GM12878 (cell line): ENCODE data around the gene ROCK2. TPM values are rescaled to one million over a fixed set of nuclear protein-coding genes. Genes with fewer than 3 reads are reported as not detected.

Experiments
- ATAC-seq: fragments of 200-7000 bp; cut with Tn5 transposase; 3 replicates; pipeline ENCODE4 v1.9.1; 2020; ENCODE audit warnings: mild to moderate bottlenecking, moderate library complexity
- BruUV-seq: library from RNA; stranded (reverse); fragments of 400-500 nt; replicated peaks from 2 replicates; lab custom pipeline; 2021; lab: Mats Ljungman, UMichigan
- CTCF ChIA-PET: fragments of 300-600 bp; sonication (Branson Sonifier 250); formaldehyde crosslinking; extraction: SDS; loops from one replicate; lab custom pipeline; 2021; ENCODE audit warnings: inconsistent platforms; lab: Yijun Ruan, JAX
- POLR2A ChIA-PET: fragments of 350-600 bp; formaldehyde crosslinking; extraction: SDS; loops from one replicate; lab custom pipeline; 2021; ENCODE audit warnings: inconsistent platforms; lab: Charles Lee
- RAD21 ChIA-PET: fragments of 300-600 bp; sonication (Branson Sonifier 250); formaldehyde crosslinking; loops from one replicate; lab custom pipeline; 2023; ENCODE audit warnings: antibody characterized with exemption; ENCODE audit not compliant: unreplicated experiment; lab: Charles Lee
- SMC1A ChIA-PET: fragments of 300-600 bp; sonication (Branson Sonifier 250); formaldehyde crosslinking; loops from one replicate; lab custom pipeline; 2023; ENCODE audit not compliant: unreplicated experiment, uncharacterized antibody; lab: Charles Lee
- DNase-seq: peaks from one replicate; pipeline ENCODE4 v3.0.0-alpha.2; 2011; ENCODE audit warnings: low read depth, low spot score
- FAIRE-seq: peaks from 3 replicates; lab custom pipeline; 2011; peaks lifted over from hg19 to GRCh38; lab: Jason Lieb, UNC
- H2AFZ ChIP-seq: 2 replicates; pipeline ENCODE4 v1.6.0; 2011; ENCODE audit warnings: low read depth, low read length, control low read depth; ENCODE audit not compliant: control insufficient read depth
- H3K27ac ChIP-seq: 2 replicates; pipeline ENCODE4 v1.5.1; 2011; ENCODE audit warnings: control low read depth; ENCODE audit not compliant: control insufficient read depth, insufficient read depth
- H3K27me3 ChIP-seq, 2 experiments: replicated peaks in 1 of 2; 2 replicates each; pipeline versions ENCODE4 v1.6.0 to v1.6.1; 2011; ENCODE audit warnings: low read length in 1 of 2; ENCODE audit not compliant: control insufficient read depth in 2 of 2, insufficient read depth in 2 of 2
- H3K36me3 ChIP-seq, 2 experiments: 2 replicates each; pipeline ENCODE4 v1.5.1; 2011; ENCODE audit warnings: low read length in 1 of 2; ENCODE audit not compliant: control insufficient read depth in 2 of 2, insufficient read depth in 2 of 2
- H3K4me1 ChIP-seq: 2 replicates; pipeline ENCODE4 v1.6.1; 2011; ENCODE audit warnings: mild to moderate bottlenecking, low read length, moderate library complexity, mixed read lengths; ENCODE audit not compliant: control insufficient read depth, insufficient read depth
- H3K4me2 ChIP-seq: 2 replicates; pipeline ENCODE4 v1.6.0; 2011; ENCODE audit warnings: control low read depth; ENCODE audit not compliant: control insufficient read depth, insufficient read depth
- H3K4me3 ChIP-seq: fragments of 200-600 bp; sonication (generic); 2 replicates; pipeline ENCODE4 v1.5.1; 2016
- H3K79me2 ChIP-seq: 2 replicates; pipeline ENCODE4 v1.6.0; 2011; ENCODE audit warnings: low read length; ENCODE audit not compliant: control insufficient read depth, insufficient read depth
- H3K9ac ChIP-seq: 2 replicates; pipeline ENCODE4 v1.8.0; 2011; ENCODE audit warnings: low read length, control low read depth, mixed read lengths; ENCODE audit not compliant: control insufficient read depth, insufficient read depth
- H3K9me3 ChIP-seq: replicated peaks from 3 replicates; pipeline ENCODE4 v1.5.1; 2011; ENCODE audit warnings: mild to moderate bottlenecking, low read length; ENCODE audit not compliant: control insufficient read depth, insufficient read depth
- H4K20me1 ChIP-seq: 2 replicates; pipeline ENCODE4 v1.6.0; 2011; ENCODE audit not compliant: control insufficient read depth, insufficient read depth
- EED ChIP-seq: sonication (generic); IDR thresholded peaks from 2 replicates; pipeline ENCODE4 v1.6.1; 2016; ENCODE audit warnings: antibody characterized with exemption, low read depth
- IKZF2 ChIP-seq, 2 experiments: fragments of 450-650 bp; IDR thresholded peaks; 2 replicates each; pipeline ENCODE4 v1.6.1; 2017; ENCODE audit warnings: mild to moderate bottlenecking in 2 of 2, moderate library complexity in 2 of 2
- PAX5 ChIP-seq: IDR thresholded peaks from 2 replicates; pipeline ENCODE4 v1.6.1; 2011; ENCODE audit warnings: low read depth, low read length, borderline replicate concordance
- PAX8 ChIP-seq: fragments of 450-650 bp; IDR thresholded peaks from 2 replicates; pipeline ENCODE4 v1.6.1; 2017; ENCODE audit warnings: mild to moderate bottlenecking, moderate library complexity
- RB1 ChIP-seq: fragments of 450-650 bp; formaldehyde crosslinking; IDR thresholded peaks from 2 replicates; pipeline ENCODE4 v1.6.1; 2017; ENCODE audit warnings: mild to moderate bottlenecking, borderline replicate concordance
- SMARCA5 ChIP-seq: fragments of 450-650 bp; IDR thresholded peaks from 2 replicates; pipeline ENCODE4 v1.6.1; 2017; ENCODE audit warnings: mild to moderate bottlenecking
- SMC3 ChIP-seq: IDR thresholded peaks from 2 replicates; pipeline ENCODE4 v1.6.1; 2011; ENCODE audit warnings: low read length, improper control_type of control experiment, borderline replicate concordance
- SREBF1 ChIP-seq: IDR thresholded peaks from 2 replicates; pipeline ENCODE4 v1.6.1; 2012; ENCODE audit warnings: mild to moderate bottlenecking, low read length
- STAT3 ChIP-seq: IDR thresholded peaks from 2 replicates; pipeline ENCODE4 v1.6.1; 2011; ENCODE audit warnings: low read depth, low read length, improper control_type of control experiment
- WRNIP1 ChIP-seq: IDR thresholded peaks from 2 replicates; pipeline ENCODE4 v1.6.1; 2011; ENCODE audit warnings: low read depth, low read length, improper control_type of control experiment, borderline replicate concordance
- ZZZ3 ChIP-seq: IDR thresholded peaks from 2 replicates; pipeline ENCODE4 v1.6.1; 2011; ENCODE audit warnings: low read depth; ENCODE audit not compliant: control insufficient read depth, insufficient read length
- WGBS: methylation state at CpG from one replicate; pipeline ENCODE4 v1.1.6; 2016; ENCODE audit warnings: low lambda C conversion rate; ENCODE audit not compliant: insufficient replicate concordance, insufficient coverage; ENCODE audit errors: missing lambda C conversion rate; 5-methylcytosine and 5-hydroxymethylcytosine counted together
- in situ Hi-C: fragments of 300-500 bp; cut with MboI; formaldehyde crosslinking; loops from 9 replicates; pipeline ENCODE4 v1.14.3; 2018; ENCODE audit warnings: mixed read lengths
- intact Hi-C: fragments of 100-400 bp; cut with micrococcal nuclease; formaldehyde crosslinking; loops from one replicate; pipeline ENCODE4 v1.14.2; 2022; ENCODE audit not compliant: unreplicated experiment
- polyA plus RNA-seq, 11 experiments: library from polyadenylated mRNA; depleted of rRNA in 4 of 11; unstranded in 6 of 11; stranded (reverse) in 5 of 11; fragments of >200 nt; fragmentation: Nextera tagmentation in 4 of 11; fragmentation: Illumina TruSeq in 1 of 11; extraction: Ambion mirVana in 4 of 11; extraction: Trizol in 1 of 11; gene quantifications; 1 replicate in 1 of 11; 2 replicates in 10 of 11; pipeline versions ENCODE4 v1.2.1 to v1.2.3, GENCODE V29; 2011 to 2016; ENCODE audit warnings: inconsistent platforms in 2 of 11, missing spikeins in 2 of 11, low read depth in 1 of 11
- total RNA-seq, 4 experiments: library from RNA; depleted of rRNA in 3 of 4; stranded (reverse); fragments of >200 nt in 3 of 4; fragmentation: Illumina TruSeq in 1 of 4; extraction: Trizol in 1 of 4; gene quantifications; 2 replicates each; pipeline versions ENCODE4 v1.2.1 to v1.2.3, GENCODE V29; 2013 to 2021
- TF ChIP-seq, protein P1 (sequence below): IDR thresholded peaks from 2 replicates; pipeline ENCODE4 v1.6.1; 2011; ENCODE audit warnings: borderline replicate concordance, low read depth, mild to moderate bottlenecking, moderate library complexity, low read length; ENCODE audit not compliant: insufficient read depth, poor library complexity, severe bottlenecking
- TF ChIP-seq, protein P2 (sequence below): IDR thresholded peaks from 2 replicates; pipeline ENCODE4 v1.6.1; 2012; ENCODE audit warnings: low read depth, low read length, improper control_type of control experiment
- TF ChIP-seq, protein P3 (sequence below): fragments of 450-650 bp; formaldehyde crosslinking; IDR thresholded peaks from 2 replicates; pipeline ENCODE4 v1.5.0; 2022; ENCODE audit warnings: mild to moderate bottlenecking, missing genetic modification characterization
- TF ChIP-seq, protein P4 (sequence below), 3 experiments: IDR thresholded peaks in 2 of 3; conservative IDR thresholded peaks in 1 of 3; 2 replicates each; pipeline ENCODE4 v1.5.1; 2011; ENCODE audit warnings: low read depth in 3 of 3, low read length in 3 of 3, mild to moderate bottlenecking in 3 of 3, control low read depth in 2 of 3, moderate library complexity in 2 of 3, inconsistent platforms in 1 of 3, mixed read lengths in 1 of 3; ENCODE audit not compliant: control insufficient read depth in 2 of 3, insufficient read depth in 1 of 3; ENCODE audit errors: extremely low read depth in 1 of 3

Gene ROCK2
- total and polyA plus RNA-seq, 10 of the 15 experiments (the other 5 are each of a cell fraction or from before 2014, with no cell fraction given): 4.6 to 22.1 (median 8.3) TPM

DNA sequence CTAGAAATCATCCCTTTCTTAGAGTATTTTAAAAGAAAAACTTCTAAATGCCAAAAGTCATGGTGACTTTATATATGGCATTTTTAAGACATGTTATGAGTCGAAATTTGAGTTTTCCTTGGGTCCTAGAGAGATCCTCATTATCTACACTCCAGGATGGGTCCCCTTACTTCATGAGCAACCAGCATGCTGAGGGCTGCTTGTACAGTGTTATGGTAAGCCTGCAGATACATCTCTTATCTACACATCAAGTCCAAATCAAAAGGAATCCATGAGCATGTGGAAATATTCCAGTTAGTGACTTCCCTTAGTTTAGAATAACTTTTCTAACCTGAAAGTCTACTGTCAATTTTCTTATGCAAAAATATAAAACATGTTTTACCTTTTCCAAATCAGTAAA lies 130.5 kb downstream of the ROCK2 start:
- ATAC-seq (no peak), DNase-seq (no peak), FAIRE-seq (no peak)
- ChIA-PET POLR2A (no interaction called here), RAD21 (no interaction called here), CTCF (no interaction called here), SMC1A (no interaction called here)
- no peaks in the 10 kb centered on the region for H3K4me1 ChIP-seq
- no peaks in the 10 kb centered on the region for H3K79me2 ChIP-seq
- intact Hi-C loops (no loop called here), in situ Hi-C loops (no loop called here)
- no peaks in the 10 kb centered on the region for H3K9me3 ChIP-seq
- no peak overlapping the region for H2AFZ ChIP-seq
- H3K4me3 ChIP-seq: no peak overlapping the region
- no peaks in the 10 kb centered on the region for H4K20me1 ChIP-seq
- no TSS peak for BruUV-seq
- H3K9ac ChIP-seq: no peak overlapping the region
- no peaks in the 10 kb centered on the region for H3K27me3 ChIP-seq
- H3K4me2 ChIP-seq: no peak overlapping the region
- 100% methylated on average over 1 of the region's 1 CpG for WGBS
- peaks cover 0 to 11% of the 10 kb centered on the region in 2 experiments; a peak in 2 of 4 replicates for H3K36me3 ChIP-seq
- no peak overlapping the region for H3K27ac ChIP-seq
- TF ChIP-seq, protein P1, sequence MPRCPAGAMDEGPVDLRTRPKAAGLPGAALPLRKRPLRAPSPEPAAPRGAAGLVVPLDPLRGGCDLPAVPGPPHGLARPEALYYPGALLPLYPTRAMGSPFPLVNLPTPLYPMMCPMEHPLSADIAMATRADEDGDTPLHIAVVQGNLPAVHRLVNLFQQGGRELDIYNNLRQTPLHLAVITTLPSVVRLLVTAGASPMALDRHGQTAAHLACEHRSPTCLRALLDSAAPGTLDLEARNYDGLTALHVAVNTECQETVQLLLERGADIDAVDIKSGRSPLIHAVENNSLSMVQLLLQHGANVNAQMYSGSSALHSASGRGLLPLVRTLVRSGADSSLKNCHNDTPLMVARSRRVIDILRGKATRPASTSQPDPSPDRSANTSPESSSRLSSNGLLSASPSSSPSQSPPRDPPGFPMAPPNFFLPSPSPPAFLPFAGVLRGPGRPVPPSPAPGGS: no peak
- no peak for TF ChIP-seq PAX8
- TF ChIP-seq EED: no peak
- no peak for TF ChIP-seq ZZZ3
- no peak for TF ChIP-seq IKZF2 (IDR thresholded peaks at IDR 0.05)
- TF ChIP-seq PAX5: no peak
- no peak for TF ChIP-seq STAT3
- no peak for TF ChIP-seq SREBF1
- TF ChIP-seq, protein P2, sequence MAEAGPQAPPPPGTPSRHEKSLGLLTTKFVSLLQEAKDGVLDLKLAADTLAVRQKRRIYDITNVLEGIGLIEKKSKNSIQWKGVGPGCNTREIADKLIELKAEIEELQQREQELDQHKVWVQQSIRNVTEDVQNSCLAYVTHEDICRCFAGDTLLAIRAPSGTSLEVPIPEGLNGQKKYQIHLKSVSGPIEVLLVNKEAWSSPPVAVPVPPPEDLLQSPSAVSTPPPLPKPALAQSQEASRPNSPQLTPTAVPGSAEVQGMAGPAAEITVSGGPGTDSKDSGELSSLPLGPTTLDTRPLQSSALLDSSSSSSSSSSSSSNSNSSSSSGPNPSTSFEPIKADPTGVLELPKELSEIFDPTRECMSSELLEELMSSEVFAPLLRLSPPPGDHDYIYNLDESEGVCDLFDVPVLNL: no peak
- no peak for TF ChIP-seq SMC3
- TF ChIP-seq, protein P3, sequence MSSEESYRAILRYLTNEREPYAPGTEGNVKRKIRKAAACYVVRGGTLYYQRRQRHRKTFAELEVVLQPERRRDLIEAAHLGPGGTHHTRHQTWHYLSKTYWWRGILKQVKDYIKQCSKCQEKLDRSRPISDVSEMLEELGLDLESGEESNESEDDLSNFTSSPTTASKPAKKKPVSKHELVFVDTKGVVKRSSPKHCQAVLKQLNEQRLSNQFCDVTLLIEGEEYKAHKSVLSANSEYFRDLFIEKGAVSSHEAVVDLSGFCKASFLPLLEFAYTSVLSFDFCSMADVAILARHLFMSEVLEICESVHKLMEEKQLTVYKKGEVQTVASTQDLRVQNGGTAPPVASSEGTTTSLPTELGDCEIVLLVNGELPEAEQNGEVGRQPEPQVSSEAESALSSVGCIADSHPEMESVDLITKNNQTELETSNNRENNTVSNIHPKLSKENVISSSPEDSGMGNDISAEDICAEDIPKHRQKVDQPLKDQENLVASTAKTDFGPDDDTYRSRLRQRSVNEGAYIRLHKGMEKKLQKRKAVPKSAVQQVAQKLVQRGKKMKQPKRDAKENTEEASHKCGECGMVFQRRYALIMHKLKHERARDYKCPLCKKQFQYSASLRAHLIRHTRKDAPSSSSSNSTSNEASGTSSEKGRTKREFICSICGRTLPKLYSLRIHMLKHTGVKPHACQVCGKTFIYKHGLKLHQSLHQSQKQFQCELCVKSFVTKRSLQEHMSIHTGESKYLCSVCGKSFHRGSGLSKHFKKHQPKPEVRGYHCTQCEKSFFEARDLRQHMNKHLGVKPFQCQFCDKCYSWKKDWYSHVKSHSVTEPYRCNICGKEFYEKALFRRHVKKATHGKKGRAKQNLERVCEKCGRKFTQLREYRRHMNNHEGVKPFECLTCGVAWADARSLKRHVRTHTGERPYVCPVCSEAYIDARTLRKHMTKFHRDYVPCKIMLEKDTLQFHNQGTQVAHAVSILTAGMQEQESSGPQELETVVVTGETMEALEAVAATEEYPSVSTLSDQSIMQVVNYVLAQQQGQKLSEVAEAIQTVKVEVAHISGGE (CRISPR knock-in tag): no peak
- TF ChIP-seq, protein P4, sequence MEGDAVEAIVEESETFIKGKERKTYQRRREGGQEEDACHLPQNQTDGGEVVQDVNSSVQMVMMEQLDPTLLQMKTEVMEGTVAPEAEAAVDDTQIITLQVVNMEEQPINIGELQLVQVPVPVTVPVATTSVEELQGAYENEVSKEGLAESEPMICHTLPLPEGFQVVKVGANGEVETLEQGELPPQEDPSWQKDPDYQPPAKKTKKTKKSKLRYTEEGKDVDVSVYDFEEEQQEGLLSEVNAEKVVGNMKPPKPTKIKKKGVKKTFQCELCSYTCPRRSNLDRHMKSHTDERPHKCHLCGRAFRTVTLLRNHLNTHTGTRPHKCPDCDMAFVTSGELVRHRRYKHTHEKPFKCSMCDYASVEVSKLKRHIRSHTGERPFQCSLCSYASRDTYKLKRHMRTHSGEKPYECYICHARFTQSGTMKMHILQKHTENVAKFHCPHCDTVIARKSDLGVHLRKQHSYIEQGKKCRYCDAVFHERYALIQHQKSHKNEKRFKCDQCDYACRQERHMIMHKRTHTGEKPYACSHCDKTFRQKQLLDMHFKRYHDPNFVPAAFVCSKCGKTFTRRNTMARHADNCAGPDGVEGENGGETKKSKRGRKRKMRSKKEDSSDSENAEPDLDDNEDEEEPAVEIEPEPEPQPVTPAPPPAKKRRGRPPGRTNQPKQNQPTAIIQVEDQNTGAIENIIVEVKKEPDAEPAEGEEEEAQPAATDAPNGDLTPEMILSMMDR (IDR thresholded peaks at IDR 0.05 in 2 of 3, conservative IDR thresholded peaks at IDR 0.05 in 1 of 3; ENCODE audit: control insufficient read depth in 2 of 3, extremely low read depth in 1 of 3, insufficient read depth in 1 of 3, low read depth in 3 of 3, low read length in 3 of 3): no peak
- no peak for TF ChIP-seq RB1
- no peak for TF ChIP-seq WRNIP1
- TF ChIP-seq SMARCA5: no peak
